Mesenteric fat pad (tissue), 1 donor: ENCODE measurements around the gene GPN1. TPM values are rescaled to one million over a fixed set of nuclear protein-coding genes. Genes with fewer than 3 reads are reported as not detected.
"Not testable (repeated sequence)": the region's sequence is repeated elsewhere in the genome, so short reads cannot be mapped to it uniquely, and the experiment has no call there.

Experiments
- DNase-seq: peaks from one replicate; pipeline ENCODE4 v3.0.0-alpha.2; 2020; ENCODE audit warnings: low spot score
- total RNA-seq: library from RNA; stranded (reverse); fragmentation: NEBNext Ultra II Directional; extraction: Animal tissue kit (Norgen Biotek cat#: 25700); gene quantifications from one replicate; pipeline ENCODE4 v1.2.1, GENCODE V29; 2021
- donor health status: DM: yes; HTN: yes; CAD: no.

Gene GPN1
- total RNA-seq, 1 donor from 2014 or later, result 23.1 TPM

GRCh38 chr2:27667446-27667845, 38.6 kb downstream of the GPN1 start:
- DNase-seq, result no peak

GRCh38 chr2:27671235-27671634, 42.4 kb downstream of the GPN1 start:
- no peak for DNase-seq

GRCh38 chr2:27672723-27673486, 44.1 kb downstream of the GPN1 start:
- DNase-seq, result no peak

- DNase-seq, result no peak
Observed at GRCh38 chr2:27680571-27680970, 51.7 kb downstream of the GPN1 start.

GRCh38 chr2:27681841-27682240, 53.0 kb downstream of the GPN1 start:
- DNase-seq, result no peak

GRCh38 chr2:27682334-27682771, 53.5 kb downstream of the GPN1 start:
- not testable (repeated sequence) for DNase-seq

- DNase-seq, result no peak
Observed at GRCh38 chr2:27683390-27684071, 54.7 kb downstream of the GPN1 start.

GRCh38 chr2:27685006-27685405, 56.2 kb downstream of the GPN1 start:
- not testable (repeated sequence) for DNase-seq

GRCh38 chr2:27685577-27685976, 56.7 kb downstream of the GPN1 start:
- DNase-seq, result no peak

- no peak for DNase-seq
Observed at GRCh38 chr2:27687232-27687631, 58.4 kb downstream of the GPN1 start.

GRCh38 chr2:27689424-27689823, 60.6 kb downstream of the GPN1 start:
- DNase-seq, result no peak

- DNase-seq, result no peak
Observed at GRCh38 chr2:27690052-27690451, 61.2 kb downstream of the GPN1 start.

GRCh38 chr2:27697660-27698059, 68.8 kb downstream of the GPN1 start:
- DNase-seq, result no peak

Other genes starting within 250 kb of the GPN1 start
- gene ZNF513, start 248.3 kb upstream of the GPN1 start, total RNA-seq, result 20.7 TPM
- 56.7 TPM for gene PPM1G, start 219.5 kb upstream of the GPN1 start, total RNA-seq
- gene NRBP1, start 200.4 kb upstream of the GPN1 start, total RNA-seq, result 92.9 TPM
- 0.48 TPM for gene KRTCAP3, start 186.7 kb upstream of the GPN1 start, total RNA-seq
- gene IFT172, start 139.3 kb upstream of the GPN1 start, total RNA-seq, result 21.4 TPM
- 136 TPM for gene FNDC4, start 133.8 kb upstream of the GPN1 start, total RNA-seq
- gene GCKR, start 132.2 kb upstream of the GPN1 start, total RNA-seq, result 4.2 TPM
- gene ZNF512, start 46.0 kb upstream of the GPN1 start, total RNA-seq, result 16.6 TPM
- 2.2 TPM for gene CCDC121, start within 50 bp of the GPN1 start, total RNA-seq
- 28.1 TPM for gene SUPT7L, start 34.6 kb downstream of the GPN1 start, total RNA-seq
- 18.0 TPM for gene SLC4A1AP, start 34.8 kb downstream of the GPN1 start, total RNA-seq
- gene MRPL33, start 142.7 kb downstream of the GPN1 start, total RNA-seq, result 71.1 TPM